Activated CD8-positive, alpha-beta T cell treated with anti-CD3 and anti-CD28 coated beads for 36 hours (primary cell): ENCODE results near the gene SLU7. TPM values are rescaled to one million over a fixed set of nuclear protein-coding genes. Genes with fewer than 3 reads are reported as not detected.

Experiments
- ATAC-seq: fragments of 200-7000 bp; cut with Tn5 transposase; one replicate; pipeline ENCODE4 v1.10.0; 2021; ENCODE audit warnings: mild to moderate bottlenecking, moderate library complexity
- CTCF ChIA-PET: fragments of 350-600 bp; sonication (Branson Sonifier 250); formaldehyde crosslinking; loops from one replicate; lab custom pipeline; 2021; ENCODE audit warnings: antibody characterized with exemption; lab: Charles Lee
- POLR2A ChIA-PET: fragments of 350-600 bp; sonication (Branson Sonifier 250); formaldehyde crosslinking; loops from one replicate; lab custom pipeline; 2021; ENCODE audit warnings: antibody characterized with exemption; lab: Charles Lee
- DNase-seq: peaks from one replicate; pipeline ENCODE4 v3.0.0-alpha.2; 2020
- H3K27ac Mint-ChIP-seq: one replicate; pipeline ENCODE4 v1.8.0; 2021; ENCODE audit warnings: mild to moderate bottlenecking, mixed read lengths
- H3K27me3 Mint-ChIP-seq: one replicate; pipeline ENCODE4 v1.8.0; 2021; ENCODE audit warnings: mixed read lengths
- H3K36me3 Mint-ChIP-seq: one replicate; pipeline ENCODE4 v1.8.0; 2021; ENCODE audit warnings: low read depth, mixed read lengths
- H3K4me1 Mint-ChIP-seq: one replicate; pipeline ENCODE4 v1.8.0; 2021; ENCODE audit warnings: low read depth, mixed read lengths
- H3K4me3 Mint-ChIP-seq: one replicate; pipeline ENCODE4 v1.8.0; 2021; ENCODE audit warnings: mild to moderate bottlenecking, moderate library complexity, mixed read lengths
- H3K9me3 Mint-ChIP-seq: one replicate; pipeline ENCODE4 v1.8.0; 2021; ENCODE audit warnings: mixed read lengths
- CTCF ChIP-seq: fragments of 200-600 bp; IDR thresholded peaks from one replicate; pipeline ENCODE4 v1.8.0; 2022; ENCODE audit warnings: antibody characterized with exemption, mild to moderate bottlenecking
- intact Hi-C: fragments of 100-400 bp; cut with micrococcal nuclease; formaldehyde crosslinking; loops from one replicate; pipeline ENCODE4 v1.10.0; 2022
- total RNA-seq, 2 experiments: library from RNA; stranded (reverse); gene quantifications; one replicate each; pipeline ENCODE4 v1.2.3, GENCODE V29; 2021

Gene SLU7
- total RNA-seq, 2 experiments from 2014 or later, result 38.4 to 40.9 TPM

- peak; percentile 56 for TF ChIP-seq CTCF
- ChIA-PET CTCF (interaction anchor here (0.6 to 2.7 kb wide), 18 partner anchors 9 to 1621 kb away, joined by 3 to 14 read pairs (median 5); partner anchors contain the start of genes FAM200C and TTC1), POLR2A (no interaction called here)
- H3K4me1 Mint-ChIP-seq, result no peaks in the 10 kb centered on the region
- peaks cover 6% of the 10 kb centered on the region for H3K36me3 Mint-ChIP-seq
- no peak for ATAC-seq
- intact Hi-C loops, result no loop called here
- no peaks in the 10 kb centered on the region for H3K27me3 Mint-ChIP-seq
- H3K4me3 Mint-ChIP-seq, result no peak overlapping the region
- no peak for DNase-seq
- no peak overlapping the region for H3K27ac Mint-ChIP-seq
- peaks cover 10% of the 10 kb centered on the region for H3K9me3 Mint-ChIP-seq
Measured at GRCh38 chr5:160390787-160391696, 27.8 kb downstream of the SLU7 start.

- no peak for TF ChIP-seq CTCF
- H3K4me3 Mint-ChIP-seq, result no peak overlapping the region
- ATAC-seq (no peak), DNase-seq (no peak)
- ChIA-PET CTCF (no interaction called here), POLR2A (no interaction called here)
- H3K27me3 Mint-ChIP-seq, result no peaks in the 10 kb centered on the region
- H3K9me3 Mint-ChIP-seq, result peaks cover 10% of the 10 kb centered on the region
- no peak overlapping the region for H3K27ac Mint-ChIP-seq
- intact Hi-C loops, result no loop called here
- H3K36me3 Mint-ChIP-seq, result peaks cover 6% of the 10 kb centered on the region
- no peaks in the 10 kb centered on the region for H3K4me1 Mint-ChIP-seq
Measured at GRCh38 chr5:160387445-160387844, 31.4 kb downstream of the SLU7 start.

- Mint-ChIP-seq H3K27ac (no peak overlapping the region), H3K36me3 (peaks cover 6% of the 10 kb centered on the region), H3K9me3 (peaks cover 10% of the 10 kb centered on the region), H3K4me3 (no peak overlapping the region), H3K4me1 (no peaks in the 10 kb centered on the region), H3K27me3 (no peaks in the 10 kb centered on the region)
- ATAC-seq (no peak), DNase-seq (no peak)
- POLR2A ChIA-PET, result no interaction called here
- intact Hi-C loops, result no loop called here
- no peak for TF ChIP-seq CTCF
- CTCF ChIA-PET, result no interaction called here
Measured at GRCh38 chr5:160385496-160385895, 33.4 kb downstream of the SLU7 start.

- TF ChIP-seq CTCF, result no peak
- intact Hi-C loops, result no loop called here
- ChIA-PET CTCF (no interaction called here), POLR2A (no interaction called here)
- ATAC-seq (no peak), DNase-seq (no peak)
- Mint-ChIP-seq H3K36me3 (peaks cover 6% of the 10 kb centered on the region), H3K4me3 (no peak overlapping the region), H3K9me3 (peaks cover 10% of the 10 kb centered on the region), H3K27me3 (no peaks in the 10 kb centered on the region), H3K4me1 (no peaks in the 10 kb centered on the region), H3K27ac (no peak overlapping the region)
Measured at GRCh38 chr5:160384681-160385080, 34.2 kb downstream of the SLU7 start.

GRCh38 chr5:160382346-160382745 lies 36.5 kb downstream of the SLU7 start:
- TF ChIP-seq CTCF, result no peak
- no peak for DNase-seq
- ChIA-PET POLR2A (no interaction called here), CTCF (interaction anchor here (0.9 kb wide), 1 partner anchor 9 kb away, joined by 4 read pairs; no protein-coding TSS in a partner anchor)
- intact Hi-C loops, result no loop called here
- H3K27ac Mint-ChIP-seq, result no peak overlapping the region
- peaks cover 5% of the 10 kb centered on the region for H3K27me3 Mint-ChIP-seq
- no peak overlapping the region for H3K4me3 Mint-ChIP-seq
- no peaks in the 10 kb centered on the region for H3K4me1 Mint-ChIP-seq
- peaks cover 2% of the 10 kb centered on the region for H3K9me3 Mint-ChIP-seq
- no peak for ATAC-seq
- no peaks in the 10 kb centered on the region for H3K36me3 Mint-ChIP-seq
